Umbilical cord (tissue), 2 donors: ENCODE data around the gene RBM22. TPM values are rescaled to one million over a fixed set of nuclear protein-coding genes. Genes with fewer than 3 reads are reported as not detected.

Experiments
- DNase-seq: peaks from one replicate; pipeline ENCODE4 v3.0.0-alpha.2; 2015; ENCODE audit warnings: low spot score
- total RNA-seq: library from RNA; depleted of rRNA; stranded (reverse); fragments of >200 nt; gene quantifications from one replicate; pipeline ENCODE4 v1.2.3, GENCODE V29; 2014; ENCODE audit warnings: low replicate concordance; ENCODE audit not compliant: insufficient read depth

RBM22 gene
- total RNA-seq, 1 donor from 2014 or later: 13.2 TPM

DNA sequence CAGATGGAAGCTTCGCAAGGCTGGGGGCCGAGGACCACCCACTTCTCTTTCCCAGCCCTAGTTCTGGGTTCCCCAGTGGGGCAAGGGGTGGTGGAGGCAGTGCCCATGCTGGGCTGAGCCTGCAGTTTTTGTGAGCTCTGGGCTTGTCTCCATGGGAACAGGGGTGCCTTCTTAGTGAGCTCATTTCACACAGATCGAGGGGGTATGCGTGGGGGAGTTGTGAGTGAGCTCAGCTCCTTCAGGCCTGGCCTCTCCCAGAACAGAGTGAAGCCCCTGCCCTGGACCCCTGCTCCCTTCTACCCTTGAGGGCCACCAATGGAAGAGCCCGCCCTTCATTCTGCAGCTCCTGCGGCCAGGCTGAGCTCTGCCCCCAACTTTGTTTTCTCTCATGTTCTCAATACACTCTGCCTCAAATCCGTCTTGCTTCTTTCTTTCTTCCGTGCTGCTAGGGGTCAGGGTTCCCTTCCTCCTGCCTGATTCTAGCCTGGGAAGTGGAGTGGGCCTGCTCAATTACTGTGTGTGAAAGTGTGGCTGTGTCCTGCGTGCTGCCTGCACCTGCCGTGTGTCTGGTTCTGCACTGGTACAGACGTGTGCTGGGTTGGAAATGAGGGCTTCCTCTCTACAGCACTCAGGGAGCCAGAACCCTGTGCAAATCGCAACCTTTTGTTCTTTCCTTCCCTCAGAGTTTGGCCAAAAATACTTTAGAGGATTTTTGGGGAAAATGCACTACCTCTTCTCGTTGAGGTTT, 48.8 kb downstream of the RBM22 start:
- no peak for DNase-seq

DNA sequence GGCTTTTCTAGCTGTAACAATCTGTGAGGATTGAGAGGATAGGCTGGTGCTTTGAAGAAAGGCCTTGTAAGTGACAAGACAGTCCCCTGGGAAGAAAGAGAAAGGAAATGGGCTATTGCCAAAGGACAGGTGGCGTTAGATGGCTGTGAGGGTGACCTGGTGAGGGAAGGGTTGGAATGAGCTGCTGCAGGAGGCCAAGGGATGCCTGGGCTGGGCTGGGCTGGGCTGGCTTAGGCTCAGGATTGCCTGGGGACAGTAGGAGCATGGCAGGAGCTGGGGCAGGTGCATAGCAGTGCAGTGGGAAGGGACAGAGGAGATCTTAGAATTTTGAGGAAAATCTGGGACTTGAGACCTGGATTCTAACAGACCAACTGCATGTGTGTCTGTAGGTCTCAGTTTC, 49.5 kb downstream of the RBM22 start:
- no peak for DNase-seq

DNA sequence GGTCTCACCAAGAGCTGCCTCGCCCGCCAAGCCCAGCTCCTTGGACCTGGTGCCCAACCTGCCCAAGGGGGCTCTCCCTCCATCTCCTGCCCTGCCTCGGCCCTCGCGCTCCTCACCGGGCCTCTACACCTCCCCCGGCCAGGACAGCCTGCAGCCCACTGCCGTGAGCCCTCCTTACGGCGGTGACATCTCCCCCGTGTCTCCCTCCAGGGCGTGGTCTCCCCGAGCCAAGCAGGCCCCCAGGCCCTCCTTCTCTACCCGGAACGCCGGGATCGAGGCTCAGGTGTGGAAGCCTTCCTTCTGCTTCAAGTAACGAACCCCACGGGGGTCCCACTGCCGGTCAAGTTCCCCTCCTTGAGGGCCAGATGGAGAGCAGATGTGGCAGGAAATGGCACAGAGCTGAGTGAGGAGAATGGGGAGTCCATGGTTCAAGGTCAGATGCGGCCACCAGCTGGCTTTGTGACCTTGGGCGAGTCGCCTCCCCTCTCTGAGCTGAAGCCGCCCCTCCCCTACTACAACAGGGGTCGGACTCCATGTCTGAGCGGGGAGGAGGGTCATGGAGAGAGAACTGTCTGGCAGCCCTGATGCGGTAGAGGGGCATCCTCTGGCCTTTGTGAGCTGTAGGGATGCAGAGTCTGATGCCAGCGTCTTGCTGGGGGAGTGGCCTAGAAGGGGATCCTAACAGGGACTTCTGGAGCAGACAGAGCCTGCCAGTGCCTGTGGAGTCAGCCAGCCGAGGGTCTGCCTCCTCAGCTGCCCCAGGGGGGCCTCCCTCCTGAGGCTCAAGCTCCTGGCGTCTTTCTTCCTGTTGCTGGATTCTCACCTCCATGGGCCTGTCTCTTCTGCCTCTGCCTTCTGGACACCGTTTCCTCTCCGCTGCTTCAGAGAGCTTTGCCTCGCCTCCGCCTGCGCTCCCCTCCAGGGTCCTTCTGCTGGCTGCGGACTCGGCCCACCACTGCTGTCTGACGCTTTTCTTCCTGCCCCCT, 50.5 kb downstream of the RBM22 start:
- DNase-seq: no peak

- DNase-seq: no peak
These were observed 51.5 kb downstream of the RBM22 start for GRCh38 chr5:150649108-150650020.

GRCh38 chr5:150648294-150649107, 52.4 kb downstream of the RBM22 start:
- DNase-seq: no peak

DNA sequence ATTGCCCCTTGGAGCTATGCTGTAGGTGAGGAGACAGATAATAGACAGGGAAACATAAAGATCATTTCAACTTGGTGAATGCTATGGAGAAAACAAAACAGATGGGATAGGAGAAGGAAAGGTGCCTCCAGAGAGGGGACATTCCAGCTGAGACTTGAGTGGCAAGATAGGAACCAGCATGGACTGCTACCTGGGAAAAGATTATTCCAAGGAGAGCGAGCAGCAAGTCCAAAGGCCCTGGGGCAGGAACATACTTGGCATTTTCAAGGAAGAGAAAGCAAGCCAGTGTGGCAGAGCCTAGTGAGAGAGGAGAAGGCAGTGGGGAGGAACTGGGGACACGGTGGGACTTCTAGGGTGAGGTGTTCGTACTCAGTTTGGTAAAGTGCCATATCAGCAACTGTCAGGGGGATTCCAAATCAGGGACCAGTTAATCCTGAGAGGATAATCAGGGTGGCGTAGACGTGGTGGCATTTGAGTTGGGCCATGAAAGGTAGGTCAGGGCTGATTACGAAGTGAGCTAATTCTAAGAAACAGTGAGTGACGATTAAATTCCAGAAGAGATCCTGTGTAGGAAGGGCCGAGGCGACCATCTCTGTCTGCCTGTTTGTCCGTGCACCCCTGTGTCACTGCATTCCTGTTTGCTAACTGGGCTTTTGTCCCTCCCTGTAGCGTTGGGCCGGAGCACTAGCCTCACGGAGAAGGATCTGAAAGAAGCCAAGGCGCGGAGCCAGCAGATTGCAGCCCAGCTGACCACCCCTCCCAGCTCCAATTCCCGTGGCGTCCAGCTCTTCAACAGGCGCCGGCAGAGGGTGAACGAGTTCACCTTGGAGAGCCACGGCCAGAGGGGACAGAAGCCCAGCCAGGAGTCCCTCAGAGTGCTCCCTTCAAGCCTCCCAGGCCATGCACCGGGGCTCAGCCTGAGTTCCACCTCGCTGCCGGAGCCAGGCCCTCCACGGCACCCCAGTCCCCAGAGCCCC, 53.3 kb downstream of the RBM22 start:
- no peak for DNase-seq

DNA sequence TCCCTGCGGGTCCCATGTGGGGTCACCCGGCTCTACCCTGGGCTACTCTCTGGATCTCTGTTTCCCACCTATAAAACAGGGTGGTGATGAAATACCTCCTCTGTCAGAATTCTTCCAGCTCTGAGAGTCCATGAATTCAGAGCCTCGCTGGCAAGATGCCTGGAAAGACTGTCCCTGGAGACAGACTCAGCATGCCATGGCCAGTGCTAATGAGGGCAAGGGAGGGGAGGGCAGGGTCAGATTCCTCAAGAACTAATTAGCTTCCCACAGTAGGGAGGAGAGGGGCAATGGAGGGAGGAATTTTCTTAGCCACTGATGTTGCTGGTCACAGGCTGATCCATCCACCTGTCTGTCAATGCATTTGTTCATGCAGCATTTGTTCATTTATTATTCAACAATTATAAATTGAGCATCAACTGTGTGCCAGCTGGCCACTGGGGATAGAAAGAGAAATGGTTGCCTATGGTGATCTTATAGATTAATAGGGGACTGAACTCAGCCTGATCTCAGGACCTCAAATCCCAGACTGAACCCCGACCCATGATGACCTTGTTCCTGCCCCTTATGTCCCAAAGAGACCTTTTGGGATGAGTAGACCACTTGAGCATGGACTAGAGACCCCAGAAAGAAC, 55.7 kb downstream of the RBM22 start:
- peak; percentile 71 for DNase-seq

DNA sequence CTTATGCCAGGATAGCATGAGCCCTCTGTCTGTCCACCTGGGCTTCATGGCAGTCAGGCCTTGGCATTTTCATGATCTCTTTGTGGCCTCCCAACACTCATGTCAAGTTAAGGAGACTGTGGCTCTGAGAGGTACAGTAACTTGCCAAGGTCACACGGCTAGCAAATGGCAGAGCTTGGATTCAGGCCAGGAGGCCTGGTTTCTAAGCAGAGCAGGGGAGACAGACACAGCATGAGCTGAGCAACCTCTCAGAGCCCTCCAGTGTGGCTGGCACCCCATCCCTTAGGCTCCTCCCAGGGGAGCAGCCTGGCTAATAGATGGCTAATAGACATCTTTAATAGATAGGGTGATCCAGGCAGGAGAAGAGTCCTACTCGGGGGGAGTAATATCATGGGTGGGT, 56.3 kb downstream of the RBM22 start:
- DNase-seq: no peak

DNA sequence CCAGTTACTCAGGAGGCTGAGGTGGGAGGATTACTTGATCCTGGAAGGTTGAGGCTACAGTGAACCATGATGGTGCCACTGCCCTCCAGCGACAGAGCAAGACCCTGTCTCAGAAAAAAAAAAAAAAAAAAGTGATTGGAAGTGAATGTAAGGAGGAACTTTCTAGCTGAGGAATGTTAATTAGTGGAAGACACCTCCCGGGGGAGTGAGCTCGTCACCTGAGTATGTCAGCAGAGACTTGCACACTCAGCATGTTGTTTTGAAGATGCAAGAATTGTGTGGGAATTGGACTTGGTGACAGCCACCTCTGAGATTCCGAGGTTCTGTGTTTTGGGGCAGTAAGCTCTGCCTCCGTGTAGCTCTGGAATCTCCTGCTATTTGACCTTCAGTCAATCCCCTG, 56.8 kb downstream of the RBM22 start:
- DNase-seq: no peak

- DNase-seq: no peak
These were observed 57.7 kb downstream of the RBM22 start for GRCh38 chr5:150642991-150643710.

GRCh38 chr5:150642567-150642927, 58.3 kb downstream of the RBM22 start:
- peak; percentile 89 for DNase-seq

DNA sequence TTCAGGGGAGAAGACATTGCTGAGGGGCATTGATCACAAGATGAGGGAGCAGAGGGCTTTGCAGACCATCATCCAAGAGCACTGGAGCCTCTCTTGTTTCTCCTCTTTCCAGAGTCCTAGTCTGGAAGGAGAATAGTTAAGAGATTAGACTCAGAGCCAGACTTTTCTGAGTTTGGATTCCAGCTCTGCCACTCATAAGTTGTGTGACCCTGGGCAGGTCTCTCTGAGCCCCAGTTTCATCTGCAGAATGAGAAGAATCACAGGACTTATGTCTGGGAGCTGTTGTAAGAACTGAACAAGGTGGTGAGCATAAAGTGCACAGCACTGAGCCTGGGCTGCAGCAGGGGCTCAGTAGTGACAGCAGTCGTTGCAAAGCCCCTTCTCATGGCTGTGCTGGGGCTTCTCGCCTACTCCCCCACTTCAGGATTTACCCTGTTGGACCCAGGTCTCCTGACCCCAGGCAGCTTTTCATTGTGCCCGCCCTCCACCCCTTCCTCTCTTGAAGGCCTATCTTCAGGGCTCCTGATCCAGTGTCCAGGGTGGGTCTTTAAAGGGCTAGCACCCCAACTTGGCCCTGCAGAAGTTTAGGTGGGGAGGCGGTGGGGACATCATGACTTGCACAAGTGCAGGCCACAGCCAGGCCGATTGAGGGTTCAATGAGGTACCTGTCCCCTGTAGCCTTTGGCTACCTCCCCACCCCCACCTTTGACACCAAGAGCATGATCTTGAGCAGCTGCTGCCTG, 58.9 kb downstream of the RBM22 start:
- peak; percentile 67 for DNase-seq

DNA sequence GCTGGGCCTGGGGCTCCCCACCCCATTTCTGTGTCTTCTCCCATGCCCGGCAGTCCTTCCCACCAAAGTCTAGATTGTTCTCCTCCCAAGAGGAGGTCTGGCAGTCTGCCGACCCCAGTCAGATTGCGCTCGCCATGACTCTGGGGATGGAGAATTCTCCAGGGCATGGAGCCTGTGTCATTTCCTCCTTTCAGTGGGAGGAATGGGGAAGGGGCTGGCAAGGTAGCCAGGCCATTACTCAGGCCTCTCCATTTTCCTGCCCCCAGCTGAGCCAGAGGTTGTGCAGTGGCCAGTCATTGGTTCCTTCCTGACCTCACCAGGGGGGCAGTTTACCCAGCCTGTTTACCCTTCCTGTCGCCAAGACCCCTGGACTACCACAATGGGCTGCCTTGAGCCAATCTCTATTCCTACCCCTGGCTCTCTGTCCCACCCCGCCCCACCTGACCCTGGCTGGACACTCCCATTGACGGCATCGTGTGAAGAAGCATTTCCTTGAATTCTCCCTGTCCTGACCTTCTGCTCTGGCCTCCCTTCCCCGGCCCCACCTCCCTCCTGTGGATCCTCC, 59.8 kb downstream of the RBM22 start:
- DNase-seq: peak; percentile 67
